ENCODE data around the gene RAB40C.

GRCh38 chr16:670485-671352, 80.9 kb downstream of the RAB40C start:
- TF ChIP-seq, protein P1, sequence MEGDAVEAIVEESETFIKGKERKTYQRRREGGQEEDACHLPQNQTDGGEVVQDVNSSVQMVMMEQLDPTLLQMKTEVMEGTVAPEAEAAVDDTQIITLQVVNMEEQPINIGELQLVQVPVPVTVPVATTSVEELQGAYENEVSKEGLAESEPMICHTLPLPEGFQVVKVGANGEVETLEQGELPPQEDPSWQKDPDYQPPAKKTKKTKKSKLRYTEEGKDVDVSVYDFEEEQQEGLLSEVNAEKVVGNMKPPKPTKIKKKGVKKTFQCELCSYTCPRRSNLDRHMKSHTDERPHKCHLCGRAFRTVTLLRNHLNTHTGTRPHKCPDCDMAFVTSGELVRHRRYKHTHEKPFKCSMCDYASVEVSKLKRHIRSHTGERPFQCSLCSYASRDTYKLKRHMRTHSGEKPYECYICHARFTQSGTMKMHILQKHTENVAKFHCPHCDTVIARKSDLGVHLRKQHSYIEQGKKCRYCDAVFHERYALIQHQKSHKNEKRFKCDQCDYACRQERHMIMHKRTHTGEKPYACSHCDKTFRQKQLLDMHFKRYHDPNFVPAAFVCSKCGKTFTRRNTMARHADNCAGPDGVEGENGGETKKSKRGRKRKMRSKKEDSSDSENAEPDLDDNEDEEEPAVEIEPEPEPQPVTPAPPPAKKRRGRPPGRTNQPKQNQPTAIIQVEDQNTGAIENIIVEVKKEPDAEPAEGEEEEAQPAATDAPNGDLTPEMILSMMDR (IDR thresholded peaks at IDR 0.05): no peak
- no peak for TF ChIP-seq POLR2A (IDR thresholded peaks at IDR 0.05)
